Heart left ventricle (tissue), 16 donors: ENCODE results near the gene PLCG2. TPM values are rescaled to one million over a fixed set of nuclear protein-coding genes. Genes with fewer than 3 reads are reported as not detected.

Experiments used
- ATAC-seq, 4 donors: fragments of 200-7000 bp; cut with Tn5 transposase; one replicate each; pipeline ENCODE4 v1.9.1; 2020 to 2022; ENCODE audit warnings: moderate library complexity in 4 of 4, mild to moderate bottlenecking in 3 of 4, moderate number of reproducible peaks in 1 of 4
- DNase-seq, 5 donors: peaks; one replicate each; pipeline ENCODE4 v3.0.0-alpha.2; 2020
- H3K27ac ChIP-seq, 12 donors: fragments of 200-600 bp; sonication (generic) in 4 of 12; one replicate each; pipeline versions ENCODE4 v1.5.0 to v1.8.0; 2016 to 2022; ENCODE audit warnings: mild to moderate bottlenecking in 2 of 12
- H3K27me3 ChIP-seq, 9 donors: fragments of 200-600 bp; sonication (generic) in 2 of 9; one replicate each; pipeline versions ENCODE4 v1.5.1 to v1.8.0; 2016 to 2022; ENCODE audit warnings: mild to moderate bottlenecking in 3 of 9
- H3K36me3 ChIP-seq, 9 donors: fragments of 200-600 bp; sonication (generic) in 2 of 9; one replicate each; pipeline versions ENCODE4 v1.5.0 to v1.8.0; 2018 to 2022; ENCODE audit warnings: mild to moderate bottlenecking in 2 of 9
- H3K4me1 ChIP-seq, 12 donors: fragments of 200-600 bp; sonication (generic) in 4 of 12; one replicate each; pipeline versions ENCODE4 v1.5.0 to v1.8.0; 2016 to 2022; ENCODE audit warnings: mild to moderate bottlenecking in 3 of 12
- H3K4me3 ChIP-seq, 12 donors: fragments of 200-600 bp; sonication (generic) in 4 of 12; one replicate each; pipeline versions ENCODE4 v1.5.0 to v1.8.0; 2017 to 2022; ENCODE audit warnings: mild to moderate bottlenecking in 9 of 12, moderate library complexity in 4 of 12
- H3K9me3 ChIP-seq, 12 donors: fragments of 200-600 bp; sonication (generic) in 4 of 12; one replicate each; pipeline versions ENCODE4 v1.5.0 to v1.8.0; 2016 to 2022; ENCODE audit warnings: mild to moderate bottlenecking in 1 of 12
- CTCF ChIP-seq, 12 donors: fragments of 200-600 bp; sonication (generic) in 4 of 12; IDR thresholded peaks; one replicate each; pipeline versions ENCODE4 v1.5.0 to v1.8.0; 2018 to 2022; ENCODE audit warnings: antibody characterized with exemption in 12 of 12, mild to moderate bottlenecking in 5 of 12
- POLR2A ChIP-seq, 2 donors: fragments of 450-650 bp; IDR thresholded peaks; one replicate each; pipeline ENCODE4 v1.6.1; 2017; ENCODE audit warnings: antibody characterized with exemption in 2 of 2, mild to moderate bottlenecking in 2 of 2, moderate library complexity in 2 of 2
- WGBS, 4 donors: extraction: QIAGEN DNeasy Blood & Tissue Kit in 2 of 4; methylation state at CpG; one replicate each; pipeline versions ENCODE4 v1.1.5 to v1.1.7; 2013 to 2018; 5-methylcytosine and 5-hydroxymethylcytosine counted together
- intact Hi-C, 10 donors: fragments of 100-400 bp; cut with DNase I; formaldehyde crosslinking; loops; one replicate each; pipeline versions ENCODE4 v1.11.1 to v1.14.2; 2022
- polyA plus RNA-seq, 2 donors: library from polyadenylated mRNA; stranded (reverse); fragments of 200-250 nt; gene quantifications; one replicate each; pipeline ENCODE4 v1.2.3, GENCODE V29; 2013
- total RNA-seq, 9 donors: library from RNA; depleted of rRNA in 2 of 9; stranded (reverse); fragments of >200 nt in 2 of 9; fragmentation: NEBNext Ultra II Directional in 3 of 9; extraction: Animal tissue kit (Norgen Biotek cat#: 25700) in 3 of 9; gene quantifications; one replicate each; pipeline versions ENCODE4 v1.1.0 to v1.2.4, GENCODE V29; 2016 to 2023
- donor health status: ischemic (EF 13 %, LVEDD 7.1; RV severe dilation, severe dysfunction).
- donor health status: healthy with polysubstance abuse.
- donor health status: DM: no; HTN: yes; CAD: no.
- donor health status: DM: no; HTN: no; CAD: no.
- donor health status: ischemic (EF 25% LVEDD 6.9; RV normal size, moderate dysfunction).
- donor health status: ischemic (EF 25% LVEDD 5.7; RV mildly dilated, moderate dysfunction).
- donor health status: healthy.
- donor health status: DM: yes; HTN: yes; CAD: no.
- donor health status: ischemic (EF 35%, LVEDD 5.7; RV mildly dilated, moderate dysfunction).
- donor health status: nonischemic (EF 11% LVEDD 7.7; RV severe dilation, severe dysfunction).
- donor health status: DM: yes; HTN: yes; CAD: no.
- donor health status: PGD.
- donor health status: ischemic (EF 29% LVEDD 5.4; RV normal size, mild dysfunction).
- donor health status: nonischemic (EF 23%, LVEDD 6.1; RV moderate dilation, normal function).

The PLCG2 gene
- total and polyA plus RNA-seq, 11 donors = 2.0 to 35.4 (median 4.7) TPM

GRCh38 chr16:81937305-81938038, 158.4 kb downstream of the PLCG2 start:
- peaks cover 0 to 5% (median 0%) of the 10 kb centered on the region in 12 donors for H3K4me1 ChIP-seq
- no peaks in the 10 kb centered on the region for H3K9me3 ChIP-seq
- TF ChIP-seq POLR2A (IDR thresholded peaks at IDR 0.05) = no peak
- H3K4me3 ChIP-seq = no peak overlapping the region
- H3K36me3 ChIP-seq = peaks cover 0 to 94% (median 0%) of the 10 kb centered on the region in 9 donors
- 42 to 63% (median 54%) methylated on average over 13 of the region's 13 CpGs for WGBS, 4 donors
- intact Hi-C loops = loop anchor here in 2 of 10 donors (5.0 to 10.0 kb wide), 2 partner anchors 127 to 295 kb away; no protein-coding TSS in a partner anchor
- DNase-seq (peak in 1 of 5 donors; percentile 34), ATAC-seq (peak in 1 of 4 donors; percentile 18)
- peaks cover 0 to 7% (median 0%) of the 10 kb centered on the region in 9 donors for H3K27me3 ChIP-seq
- no peak overlapping the region for H3K27ac ChIP-seq

- intact Hi-C loops = loop anchor here in 2 of 10 donors (5.0 to 10.0 kb wide), 2 partner anchors 126 to 294 kb away; no protein-coding TSS in a partner anchor
- peaks cover 0 to 7% (median 0%) of the 10 kb centered on the region in 9 donors for H3K27me3 ChIP-seq
- peaks cover 0 to 5% (median 0%) of the 10 kb centered on the region in 12 donors for H3K4me1 ChIP-seq
- WGBS, 4 donors = 84 to 93% (median 88%) methylated on average over 15 to 17 of the region's 17 CpGs
- peaks cover 0 to 92% (median 0%) of the 10 kb centered on the region in 9 donors for H3K36me3 ChIP-seq
- ATAC-seq (no peak), DNase-seq (no peak)
- TF ChIP-seq POLR2A (IDR thresholded peaks at IDR 0.05) (no peak), CTCF (IDR thresholded peaks at IDR 0.05) (no peak)
- H3K4me3 ChIP-seq = no peak overlapping the region
- H3K27ac ChIP-seq = no peak overlapping the region
- H3K9me3 ChIP-seq = no peaks in the 10 kb centered on the region
Measured at GRCh38 chr16:81938326-81939163, 159.5 kb downstream of the PLCG2 start.

DNA sequence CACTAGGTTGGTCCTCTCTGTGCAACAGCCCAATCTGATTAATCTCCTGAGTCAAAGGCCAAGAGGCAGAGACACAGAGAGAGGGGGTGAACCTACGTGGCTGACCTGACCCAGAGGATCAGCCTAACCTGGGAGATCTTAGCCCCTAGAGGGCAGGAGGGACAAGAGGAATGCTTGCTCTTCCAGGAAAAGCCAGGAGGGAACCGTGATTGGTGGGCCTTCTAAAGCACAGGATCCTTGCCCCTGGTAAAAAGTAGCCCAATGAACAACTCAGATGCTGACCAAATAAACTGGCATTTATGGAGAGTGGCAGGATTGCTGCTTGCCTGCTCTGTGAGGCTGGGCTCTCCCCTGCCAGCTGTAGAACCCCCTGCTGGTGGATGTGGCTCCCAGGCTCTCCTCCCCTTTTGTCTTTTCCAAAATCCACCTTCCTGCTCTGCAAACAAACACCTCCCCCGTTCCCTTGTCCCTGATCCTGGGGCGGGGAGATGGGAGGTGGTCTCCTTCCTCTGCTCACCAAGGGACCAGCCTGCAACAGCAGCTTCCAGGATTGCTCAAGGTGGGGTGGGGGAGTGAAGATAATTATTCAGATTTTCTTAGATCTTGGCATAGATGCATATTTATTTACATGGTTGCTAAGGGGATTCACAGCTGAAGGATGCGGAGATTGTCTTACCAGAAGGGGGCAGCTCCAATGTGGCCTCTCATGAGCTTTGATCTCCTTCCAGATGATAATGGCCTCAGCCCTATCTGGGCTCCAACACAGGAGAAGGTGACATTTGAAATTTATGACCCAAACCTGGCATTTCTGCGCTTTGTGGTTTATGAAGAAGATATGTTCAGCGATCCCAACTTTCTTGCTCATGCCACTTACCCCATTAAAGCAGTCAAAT, 160.3 kb downstream of the PLCG2 start:
- ATAC-seq (peak in 2 of 4 donors; percentile 31 to 72), DNase-seq (no peak)
- TF ChIP-seq POLR2A (IDR thresholded peaks at IDR 0.05) (no peak), CTCF (IDR thresholded peaks at IDR 0.05) (peak in 1 of 12 donors; percentile 5)
- Histone ChIP-seq H3K27me3 (peaks cover 0 to 7% (median 0%) of the 10 kb centered on the region in 9 donors), H3K36me3 (peaks cover 0 to 90% (median 0%) of the 10 kb centered on the region in 9 donors), H3K4me3 (no peak overlapping the region), H3K4me1 (peaks cover 0 to 5% (median 0%) of the 10 kb centered on the region in 12 donors), H3K9me3 (no peaks in the 10 kb centered on the region), H3K27ac (no peak overlapping the region)
- 51 to 67% (median 56%) methylated on average over 7 of the region's 7 CpGs for WGBS, 4 donors
- intact Hi-C loops = loop anchor here (1.0 to 10.0 kb wide), 7 partner anchors 123 to 293 kb away; no protein-coding TSS in a partner anchor
